Gastroesophageal sphincter (tissue), 3 donors: ENCODE data around the gene FAHD1.

Experiments used
- CTCF ChIP-seq, 4 experiments: fragments of 200-600 bp in 2 of 4; fragments of 450-650 bp in 2 of 4; sonication (generic) in 1 of 4; IDR thresholded peaks; one replicate each; pipeline ENCODE4 v1.5.1; 2017 to 2019; ENCODE audit warnings: antibody characterized with exemption in 4 of 4, mild to moderate bottlenecking in 2 of 4, moderate library complexity in 2 of 4
- POLR2A ChIP-seq, 2 donors: fragments of 450-650 bp; IDR thresholded peaks; one replicate each; pipeline ENCODE4 v1.6.1; 2017; ENCODE audit warnings: antibody characterized with exemption in 2 of 2, mild to moderate bottlenecking in 2 of 2, moderate library complexity in 1 of 2

GRCh38 chr16:1845985-1846384, 19.0 kb downstream of the FAHD1 start:
- TF ChIP-seq CTCF (IDR thresholded peaks at IDR 0.05) (no peak), POLR2A (IDR thresholded peaks at IDR 0.05) (no peak)
